Stimulated activated CD8-positive, alpha-beta memory T cell treated with anti-CD3 and anti-CD28 coated beads, Interleukin-15, amount 100 ng/mL, for 48 hours (primary cell): ENCODE results near the gene NECAP2.
"Not testable (repeated sequence)": the region's sequence is repeated elsewhere in the genome, so short reads cannot be mapped to it uniquely, and the experiment has no call there.

Source experiments
- DNase-seq, 2 donors: peaks; one replicate each; pipeline ENCODE4 v3.0.0-alpha.2; 2020; ENCODE audit warnings: low read depth in 2 of 2

Gene NECAP2

GRCh38 chr1:16497474-16497904 lies 57.0 kb downstream of the NECAP2 start:
- DNase-seq: not testable (repeated sequence)

GRCh38 chr1:16498047-16498446 lies 57.5 kb downstream of the NECAP2 start:
- DNase-seq: not testable (repeated sequence)

- peak; percentile 78 to 80 for DNase-seq
Measured at GRCh38 chr1:16498573-16499413, 58.3 kb downstream of the NECAP2 start.

GRCh38 chr1:16500466-16500865 lies 59.9 kb downstream of the NECAP2 start:
- DNase-seq: not testable (repeated sequence)

GRCh38 chr1:16500975-16501374 lies 60.5 kb downstream of the NECAP2 start:
- not testable (repeated sequence) for DNase-seq

- DNase-seq: not testable (repeated sequence)
Measured at GRCh38 chr1:16501446-16501845, 60.9 kb downstream of the NECAP2 start.

- DNase-seq: no peak
Measured at GRCh38 chr1:16503494-16503893, 63.0 kb downstream of the NECAP2 start.

GRCh38 chr1:16505870-16506269 lies 65.3 kb downstream of the NECAP2 start:
- DNase-seq: not testable (repeated sequence)

GRCh38 chr1:16506364-16507136 lies 66.0 kb downstream of the NECAP2 start:
- not testable (repeated sequence) for DNase-seq

- DNase-seq: not testable (repeated sequence)
Measured at GRCh38 chr1:16508861-16509445, 68.4 kb downstream of the NECAP2 start.
